ENCODE results near the gene XRRA1.

The XRRA1 gene

DNA sequence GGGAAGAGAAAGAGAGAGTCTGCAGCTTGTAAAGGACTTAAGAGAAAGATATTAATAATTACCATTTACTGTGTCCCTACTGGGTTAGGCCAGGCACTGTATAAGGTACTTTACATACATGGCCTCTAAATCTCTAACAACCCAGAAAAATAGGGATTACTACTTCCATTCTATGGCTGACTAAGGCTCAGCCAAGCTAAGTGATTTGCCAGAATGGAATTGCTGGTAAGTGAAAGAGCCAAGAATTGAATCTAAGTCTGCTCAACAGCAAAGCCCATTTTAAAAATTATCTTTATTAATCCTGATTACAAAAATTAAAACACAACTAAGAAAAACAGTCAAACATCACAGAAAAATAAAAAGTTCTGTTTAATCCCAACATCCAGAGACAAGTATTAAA is 21.4 kb downstream of the XRRA1 start:
- TF ChIP-seq, protein P1, sequence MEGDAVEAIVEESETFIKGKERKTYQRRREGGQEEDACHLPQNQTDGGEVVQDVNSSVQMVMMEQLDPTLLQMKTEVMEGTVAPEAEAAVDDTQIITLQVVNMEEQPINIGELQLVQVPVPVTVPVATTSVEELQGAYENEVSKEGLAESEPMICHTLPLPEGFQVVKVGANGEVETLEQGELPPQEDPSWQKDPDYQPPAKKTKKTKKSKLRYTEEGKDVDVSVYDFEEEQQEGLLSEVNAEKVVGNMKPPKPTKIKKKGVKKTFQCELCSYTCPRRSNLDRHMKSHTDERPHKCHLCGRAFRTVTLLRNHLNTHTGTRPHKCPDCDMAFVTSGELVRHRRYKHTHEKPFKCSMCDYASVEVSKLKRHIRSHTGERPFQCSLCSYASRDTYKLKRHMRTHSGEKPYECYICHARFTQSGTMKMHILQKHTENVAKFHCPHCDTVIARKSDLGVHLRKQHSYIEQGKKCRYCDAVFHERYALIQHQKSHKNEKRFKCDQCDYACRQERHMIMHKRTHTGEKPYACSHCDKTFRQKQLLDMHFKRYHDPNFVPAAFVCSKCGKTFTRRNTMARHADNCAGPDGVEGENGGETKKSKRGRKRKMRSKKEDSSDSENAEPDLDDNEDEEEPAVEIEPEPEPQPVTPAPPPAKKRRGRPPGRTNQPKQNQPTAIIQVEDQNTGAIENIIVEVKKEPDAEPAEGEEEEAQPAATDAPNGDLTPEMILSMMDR (IDR thresholded peaks at IDR 0.05) = no peak
- TF ChIP-seq ZFX (IDR thresholded peaks at IDR 0.05; ENCODE audit: borderline replicate concordance) = no peak
- H3K27ac ChIP-seq = no peak overlapping the region

DNA sequence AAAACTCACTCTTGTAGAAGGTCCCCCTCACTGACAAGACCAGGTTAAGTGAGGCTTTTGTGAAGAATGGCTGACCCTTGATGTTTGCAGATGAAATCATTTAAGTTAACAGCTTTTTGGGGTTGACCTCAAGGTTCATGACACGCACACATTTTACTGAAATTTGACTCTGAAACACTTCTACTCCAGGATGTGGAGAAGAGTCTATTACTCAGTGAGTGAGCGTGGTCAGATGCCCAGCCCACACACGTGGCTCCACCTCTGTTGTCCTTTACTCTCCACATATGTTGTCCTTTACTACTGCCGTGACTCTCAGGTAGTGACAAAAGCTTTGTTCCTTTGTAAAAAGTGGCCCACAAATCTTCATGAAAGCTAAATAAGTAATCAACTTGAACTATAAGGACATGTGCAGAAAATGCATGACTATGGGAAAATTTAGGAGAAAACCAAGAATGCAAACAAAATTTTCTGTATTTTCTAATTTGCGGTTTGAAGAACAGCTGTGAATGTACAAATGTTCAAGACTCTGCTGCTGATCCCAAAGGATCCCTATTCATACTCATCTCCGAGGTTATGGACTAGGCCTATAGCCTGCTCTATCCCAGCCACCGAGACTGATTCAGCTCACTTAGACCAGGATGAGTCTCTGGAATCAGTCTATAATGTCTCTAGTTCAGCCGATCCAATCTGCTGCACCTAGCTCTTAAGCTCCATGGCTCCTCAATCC is 22.4 kb downstream of the XRRA1 start:
- no peak overlapping the region for H3K27ac ChIP-seq
- TF ChIP-seq, protein P1 (IDR thresholded peaks at IDR 0.05) = no peak
- TF ChIP-seq ZFX (IDR thresholded peaks at IDR 0.05; ENCODE audit: borderline replicate concordance) = no peak

GRCh38 chr11:74925281-74925680 is 23.6 kb downstream of the XRRA1 start:
- no peak overlapping the region for H3K27ac ChIP-seq
- TF ChIP-seq, protein P1 (IDR thresholded peaks at IDR 0.05) = no peak
- TF ChIP-seq ZFX (IDR thresholded peaks at IDR 0.05; ENCODE audit: borderline replicate concordance) = no peak

DNA sequence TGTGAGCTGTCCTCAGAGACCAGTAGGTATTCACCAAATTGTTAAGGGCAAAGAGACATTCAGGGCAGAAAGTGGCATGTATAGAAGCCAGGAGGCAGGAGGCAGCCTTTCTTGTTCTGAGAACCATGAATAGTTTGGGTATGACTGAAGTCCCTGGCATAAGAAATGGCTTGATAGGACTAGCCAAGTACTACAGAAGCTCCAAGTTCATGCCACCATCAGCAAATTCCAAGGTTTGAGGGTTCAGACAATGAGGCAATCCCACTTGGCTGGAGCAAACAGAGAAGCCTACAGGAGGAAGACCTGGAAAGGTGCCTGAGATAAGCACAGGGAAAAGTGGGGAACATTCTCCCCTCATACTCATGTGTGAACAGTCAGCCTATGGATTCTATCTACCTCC is 25.8 kb downstream of the XRRA1 start:
- no peak overlapping the region for H3K27ac ChIP-seq
- no peak for TF ChIP-seq ZFX (IDR thresholded peaks at IDR 0.05; ENCODE audit: borderline replicate concordance)
- TF ChIP-seq, protein P1 (IDR thresholded peaks at IDR 0.05) = no peak

DNA sequence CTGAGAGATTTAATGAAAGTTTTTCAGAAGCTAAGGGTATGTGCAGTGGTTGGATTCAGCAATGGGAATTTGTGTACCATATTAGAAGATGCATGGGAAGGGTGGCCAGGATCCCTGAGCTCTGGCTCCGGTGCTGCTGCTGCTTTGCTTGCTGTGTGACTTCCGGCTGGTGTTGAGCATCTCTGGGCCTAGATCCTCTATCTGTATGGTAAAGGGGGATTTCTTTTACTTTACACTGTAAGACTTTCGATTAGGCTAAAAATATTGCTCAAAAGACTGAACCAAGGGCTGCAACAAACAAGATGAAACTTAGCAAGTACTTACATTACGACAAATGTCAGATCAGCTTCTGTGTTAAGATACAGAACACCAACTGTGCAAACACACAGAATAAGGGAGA is 39.1 kb downstream of the XRRA1 start:
- no peak for TF ChIP-seq ZFX (IDR thresholded peaks at IDR 0.05; ENCODE audit: borderline replicate concordance)
- TF ChIP-seq, protein P1 (IDR thresholded peaks at IDR 0.05) = no peak
- no peak overlapping the region for H3K27ac ChIP-seq

- TF ChIP-seq ZFX (IDR thresholded peaks at IDR 0.05; ENCODE audit: borderline replicate concordance) = no peak
- TF ChIP-seq, protein P1 (IDR thresholded peaks at IDR 0.05) = no peak
- no peak overlapping the region for H3K27ac ChIP-seq
Observed at GRCh38 chr11:74909385-74909784, 39.5 kb downstream of the XRRA1 start.

DNA sequence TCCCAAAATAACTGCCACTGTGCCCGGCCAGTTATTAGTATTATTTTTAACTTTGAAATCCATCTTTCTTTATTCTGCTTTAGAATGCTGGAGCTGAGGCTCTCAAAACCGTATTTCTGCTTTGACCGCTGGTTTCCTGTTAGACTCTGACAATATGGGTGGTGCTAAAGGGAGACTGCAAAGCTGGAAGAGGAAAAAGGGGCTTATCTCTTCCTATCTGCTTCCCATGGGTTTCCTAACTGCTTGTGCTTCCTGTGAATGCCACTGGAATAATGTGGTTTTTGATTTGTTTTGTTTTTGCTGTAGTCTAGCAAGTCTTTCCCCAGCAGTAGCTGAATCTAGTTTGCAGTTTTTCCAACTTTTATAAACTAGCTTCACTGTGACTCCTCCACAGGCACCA is 43.6 kb downstream of the XRRA1 start:
- H3K27ac ChIP-seq = no peak overlapping the region
- TF ChIP-seq, protein P1 (IDR thresholded peaks at IDR 0.05) = no peak
- TF ChIP-seq ZFX (IDR thresholded peaks at IDR 0.05; ENCODE audit: borderline replicate concordance) = no peak

Measured in 22Rv1 (cell line).